NCI-H2227 treated with DMSO at 0.1 percent for 48 hours (cell line): ENCODE results near the gene LRFN5.
"Not testable (repeated sequence)": the region's sequence is repeated elsewhere in the genome, so short reads cannot be mapped to it uniquely, and the experiment has no call there.

Experiments used
- DNase-seq: peaks from one replicate; lab custom pipeline; 2025; lab: John Stamatoyannopoulos, UW

Gene LRFN5

GRCh38 chr14:41636492-41637392 lies 30.1 kb downstream of the LRFN5 start:
- DNase-seq: no peak

- no peak for DNase-seq
These were observed 35.0 kb downstream of the LRFN5 start for GRCh38 chr14:41641690-41642089.

GRCh38 chr14:41642367-41642766 lies 35.7 kb downstream of the LRFN5 start:
- DNase-seq: no peak

DNA sequence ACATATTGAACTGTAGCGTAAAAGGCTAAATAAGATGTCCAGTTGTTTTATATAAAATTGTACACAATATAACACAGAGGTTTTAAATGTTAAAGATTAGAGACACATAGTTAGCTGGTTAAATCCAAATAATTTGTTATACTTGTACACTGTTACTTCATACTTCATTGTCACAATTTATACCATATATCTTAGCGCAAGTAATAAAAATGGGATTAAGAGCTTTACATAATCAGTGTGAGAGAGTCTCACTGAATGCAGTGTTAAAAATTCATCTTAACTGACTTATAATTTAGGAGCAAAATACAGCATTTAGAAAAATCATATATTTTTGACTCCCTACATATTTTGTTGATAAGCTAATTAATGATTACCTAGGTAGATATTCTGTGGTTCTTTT lies 36.1 kb downstream of the LRFN5 start:
- no peak for DNase-seq

DNA sequence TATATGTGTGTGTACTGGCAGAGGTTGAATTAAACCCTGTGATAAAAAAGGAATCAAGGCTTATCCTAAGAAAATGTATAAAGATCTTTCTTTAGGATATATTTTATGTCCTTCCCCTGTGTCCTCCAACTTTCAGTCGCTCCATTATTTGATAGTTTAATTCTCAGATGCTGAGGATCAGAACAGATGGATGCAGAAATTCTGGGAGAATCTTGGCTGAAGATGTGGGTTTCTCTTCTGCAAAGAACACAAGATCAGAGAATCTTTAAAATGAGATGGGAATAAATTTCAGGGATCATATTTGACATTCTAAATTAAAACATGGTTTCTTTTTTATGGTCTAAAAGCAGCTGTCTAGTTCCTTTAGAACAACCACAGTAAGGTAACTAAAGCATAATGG lies 37.9 kb downstream of the LRFN5 start:
- no peak for DNase-seq

DNA sequence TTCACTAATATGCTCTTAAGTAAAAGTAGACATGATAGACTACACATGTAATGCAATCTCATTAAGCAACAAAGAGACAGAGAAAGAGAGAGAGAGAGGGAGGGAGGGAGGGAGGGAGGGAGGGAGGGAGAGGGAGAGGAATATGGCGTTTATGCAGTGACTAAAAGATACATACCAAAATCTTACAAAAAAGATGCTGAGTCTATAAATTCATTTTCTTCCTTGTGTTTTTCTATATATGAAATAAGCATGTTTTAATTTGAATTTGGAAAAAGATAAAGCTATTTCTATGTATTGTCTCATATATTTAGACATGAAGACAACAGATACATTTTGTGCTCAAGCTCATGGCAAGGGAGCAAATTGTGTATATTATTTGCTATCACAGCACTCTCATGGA lies 44.1 kb downstream of the LRFN5 start:
- no peak for DNase-seq

GRCh38 chr14:41654196-41654595 lies 47.5 kb downstream of the LRFN5 start:
- DNase-seq: no peak

DNA sequence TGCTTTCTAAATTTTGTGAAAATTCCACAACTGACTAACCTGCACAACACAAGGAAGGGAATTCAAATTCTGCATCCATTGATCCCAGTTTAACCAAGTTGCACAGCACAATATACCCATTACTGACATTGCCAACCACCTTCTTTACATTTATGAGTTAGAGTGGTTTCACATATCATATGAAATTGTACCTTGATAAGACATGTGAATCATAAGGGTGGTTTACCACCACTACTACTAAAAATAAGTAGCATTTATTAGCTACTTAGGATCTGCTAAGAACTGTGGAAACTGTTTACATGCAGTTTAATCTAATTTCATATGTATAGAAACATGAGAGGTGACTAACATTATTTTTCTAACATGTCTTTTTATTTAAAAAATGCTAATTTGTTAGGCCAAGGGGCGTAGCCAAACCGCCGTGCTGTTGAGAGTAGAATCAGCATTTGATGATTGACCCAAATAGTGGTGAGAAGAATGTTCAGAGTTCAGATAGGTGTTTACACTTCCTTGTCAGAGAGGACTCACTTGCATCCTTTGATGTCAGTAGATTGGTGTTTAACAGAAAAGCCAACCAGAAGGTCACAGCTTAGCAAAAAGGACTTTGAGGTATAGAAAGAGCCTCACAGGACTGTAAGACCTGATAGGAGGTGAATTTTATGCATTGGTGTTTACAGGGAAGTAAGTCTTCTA lies 56.2 kb downstream of the LRFN5 start:
- DNase-seq: no peak

GRCh38 chr14:41663473-41663850 lies 56.8 kb downstream of the LRFN5 start:
- no peak for DNase-seq

DNA sequence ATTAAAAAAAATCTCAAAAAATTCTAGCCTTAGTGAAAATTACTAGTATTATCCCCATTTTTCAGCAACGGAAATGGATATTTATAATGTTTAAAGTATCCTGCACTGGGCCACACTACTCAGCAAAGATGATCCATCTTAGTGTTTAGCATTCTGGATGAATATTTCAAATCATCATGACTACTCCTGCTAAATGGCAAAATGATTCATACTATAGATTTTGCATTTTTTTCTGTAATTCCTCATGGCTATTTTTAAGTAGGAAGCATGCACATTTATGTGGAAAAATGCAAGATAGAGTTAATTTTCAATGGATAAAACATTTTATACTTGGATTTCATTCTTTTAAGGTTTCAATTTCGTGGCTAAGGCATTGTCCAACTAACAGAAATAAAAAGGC lies 59.6 kb downstream of the LRFN5 start:
- no peak for DNase-seq

DNA sequence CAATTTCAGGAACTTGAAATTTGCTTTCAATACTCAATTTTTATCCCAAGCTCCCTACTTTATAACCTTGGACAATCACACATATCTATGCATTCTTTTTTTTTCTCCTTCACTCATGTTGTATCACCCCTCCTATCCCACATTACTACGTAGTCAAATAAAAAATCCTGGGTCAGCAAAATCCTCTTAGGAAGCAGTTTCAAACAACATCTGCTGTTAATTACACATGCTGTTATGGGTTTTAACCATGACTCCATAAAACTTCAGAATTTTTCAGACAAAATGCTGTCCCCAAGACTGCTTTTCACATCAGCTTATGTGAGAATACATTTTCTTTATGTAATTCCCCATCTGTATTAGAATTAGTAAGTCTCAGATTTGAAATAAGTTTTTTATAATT lies 61.7 kb downstream of the LRFN5 start:
- DNase-seq: no peak

GRCh38 chr14:41673601-41674000 lies 66.9 kb downstream of the LRFN5 start:
- not testable (repeated sequence) for DNase-seq

DNA sequence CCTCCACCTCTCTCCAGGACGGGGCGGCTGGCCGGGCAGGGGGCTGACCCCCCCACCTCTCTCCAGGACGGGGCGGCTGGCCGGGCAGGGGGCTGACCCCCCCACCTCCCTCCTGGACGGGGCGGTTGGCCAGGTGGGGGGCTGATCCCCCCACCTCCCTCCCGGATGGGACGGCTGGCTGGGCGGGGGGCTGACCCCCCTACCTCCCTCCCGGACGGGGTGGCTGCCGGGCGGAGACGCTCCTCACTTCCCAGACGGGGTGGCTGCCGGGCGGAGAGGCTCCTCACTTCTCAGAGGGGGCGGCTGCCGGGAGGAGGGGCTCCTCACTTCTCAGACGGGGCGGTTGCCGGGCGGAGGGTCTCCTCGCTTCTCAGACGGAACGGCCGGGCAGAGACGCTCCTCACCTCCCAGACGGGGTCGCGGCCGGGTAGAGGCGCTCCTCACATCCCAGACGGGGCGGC lies 67.9 kb downstream of the LRFN5 start:
- DNase-seq: not testable (repeated sequence)

DNA sequence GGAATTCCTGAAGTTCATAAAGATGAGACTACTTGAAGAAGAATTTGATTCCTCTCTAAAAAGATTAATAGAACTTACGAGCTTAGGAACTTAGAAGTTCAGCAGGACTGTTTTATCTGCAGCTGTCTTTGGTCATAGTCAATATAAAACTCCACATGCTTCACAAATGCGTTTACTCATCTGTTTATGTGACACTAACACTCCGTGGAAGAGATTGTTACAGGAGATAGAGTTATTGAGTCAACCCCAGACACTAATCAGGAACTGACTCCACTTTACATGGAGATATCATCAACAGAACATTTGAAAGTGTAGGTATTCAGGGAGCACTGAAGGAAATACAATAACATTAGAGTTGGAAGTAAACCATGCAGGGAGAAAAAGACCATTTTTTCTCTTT lies 92.8 kb downstream of the LRFN5 start:
- no peak for DNase-seq

DNA sequence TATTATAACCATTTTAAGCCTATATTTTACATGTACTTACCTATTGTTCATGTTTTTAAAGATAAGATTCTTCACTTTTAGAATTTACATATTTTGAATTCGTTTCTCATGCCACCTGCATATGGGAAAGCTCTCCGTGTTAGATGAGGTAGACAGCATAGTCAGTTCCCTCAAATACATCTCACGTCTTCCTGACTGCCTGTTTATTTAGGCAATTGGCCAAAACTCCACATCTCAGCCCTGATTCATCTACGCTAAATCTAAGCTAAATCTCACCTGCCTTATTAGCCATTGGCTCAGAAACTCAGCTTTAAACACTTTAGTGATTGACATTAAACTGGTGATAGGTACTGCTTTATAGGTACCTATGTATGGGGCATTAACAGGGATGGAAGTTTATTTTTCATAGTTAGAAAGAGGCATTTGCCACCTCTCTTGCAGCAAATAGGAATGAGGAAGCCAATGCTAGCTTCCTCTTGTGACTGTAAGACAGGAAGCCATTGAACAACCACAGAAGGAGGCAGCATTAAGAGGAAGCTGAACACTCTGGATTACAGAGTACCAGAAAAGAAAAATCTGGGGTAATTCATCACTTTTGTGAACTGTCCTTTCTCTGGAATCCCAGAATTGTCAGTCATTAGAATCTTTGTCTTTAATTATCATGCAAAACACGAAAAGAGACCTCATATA lies 111.9 kb downstream of the LRFN5 start:
- no peak for DNase-seq

DNA sequence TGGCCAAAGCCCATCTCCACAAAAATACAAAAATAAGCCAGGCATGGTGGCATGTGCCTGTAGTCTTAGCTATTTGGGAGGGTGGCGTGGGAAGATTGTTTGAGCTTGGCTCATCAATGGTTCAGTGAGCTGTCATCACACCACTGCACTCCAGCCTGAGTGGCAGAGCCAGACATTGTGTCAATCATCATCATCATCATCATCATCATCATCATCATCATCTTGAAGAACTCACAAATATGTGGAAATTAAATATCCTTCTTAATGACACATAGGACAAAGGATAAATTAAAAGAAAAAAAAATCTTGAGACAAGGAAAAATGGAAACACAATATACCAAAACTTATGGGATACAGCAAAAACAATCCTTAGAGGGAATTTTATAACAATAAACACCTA lies 132.5 kb downstream of the LRFN5 start:
- no peak for DNase-seq

DNA sequence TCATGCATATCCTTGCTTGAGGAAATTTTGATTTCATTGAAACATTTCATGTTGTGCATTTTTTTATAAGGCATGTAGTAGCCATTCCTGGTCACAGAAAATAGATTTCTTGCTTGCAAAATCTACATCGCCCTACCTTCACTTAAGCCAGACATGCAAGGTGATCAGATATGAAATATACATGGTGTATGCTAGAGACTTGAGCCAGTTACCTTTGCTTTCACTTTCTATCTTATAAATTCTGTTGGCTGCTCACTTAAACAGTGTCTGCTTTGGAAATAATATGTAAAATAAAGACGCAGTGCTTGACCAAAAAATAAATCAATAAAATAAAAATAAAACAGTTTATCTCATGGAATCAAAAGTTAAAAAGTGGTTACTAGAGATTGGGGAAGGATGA lies 136.5 kb downstream of the LRFN5 start:
- no peak for DNase-seq

GRCh38 chr14:41749429-41749828 lies 142.8 kb downstream of the LRFN5 start:
- no peak for DNase-seq

GRCh38 chr14:41750575-41750974 lies 143.9 kb downstream of the LRFN5 start:
- DNase-seq: not testable (repeated sequence)

DNA sequence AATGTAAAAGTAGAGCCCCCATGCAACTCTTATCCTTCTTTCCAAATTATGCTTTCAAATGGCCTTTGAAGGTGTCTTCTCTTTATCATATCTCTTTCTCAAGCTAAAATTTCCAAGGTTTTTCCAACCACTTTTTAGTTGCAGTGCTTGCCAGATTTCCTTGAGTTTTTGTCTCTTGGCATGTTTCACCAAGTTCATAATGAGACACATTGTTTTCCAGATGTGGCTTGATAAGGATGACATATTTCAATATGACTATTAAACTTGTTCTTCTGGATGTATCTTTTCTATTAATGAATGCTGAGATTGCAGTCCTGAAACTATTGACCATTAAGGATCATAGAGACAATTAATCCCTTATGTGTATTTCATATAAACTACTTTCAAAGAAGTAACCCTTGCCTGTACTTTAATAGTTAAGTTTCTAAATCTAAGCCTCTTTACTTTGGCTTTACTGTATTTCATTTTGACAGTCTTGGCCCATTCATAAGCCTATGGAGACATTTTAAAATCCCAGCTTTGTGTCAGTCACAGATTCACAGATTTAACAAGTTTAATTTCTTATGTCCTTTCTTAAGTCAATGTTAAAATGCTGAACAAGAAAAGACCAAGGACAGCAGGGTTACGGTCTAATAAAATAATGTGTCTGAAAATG lies 151.5 kb downstream of the LRFN5 start:
- no peak for DNase-seq

- no peak for DNase-seq
These were observed 154.5 kb downstream of the LRFN5 start for GRCh38 chr14:41761204-41761603.

GRCh38 chr14:41766772-41767171 lies 160.1 kb downstream of the LRFN5 start:
- DNase-seq: no peak
